NK-92 treated with Interleukin-12 subunit alpha and Interleukin-12 subunit beta, amount 100 ng/mL, for 24 hours (cell line): ENCODE measurements around the gene GLMN.
A peak's percentile ranks its signal among the peaks of the same experiment; 100 is the strongest.

Source experiments
- DNase-seq: peaks from one replicate; lab custom pipeline; 2025; lab: John Stamatoyannopoulos, UW

The GLMN gene

DNA sequence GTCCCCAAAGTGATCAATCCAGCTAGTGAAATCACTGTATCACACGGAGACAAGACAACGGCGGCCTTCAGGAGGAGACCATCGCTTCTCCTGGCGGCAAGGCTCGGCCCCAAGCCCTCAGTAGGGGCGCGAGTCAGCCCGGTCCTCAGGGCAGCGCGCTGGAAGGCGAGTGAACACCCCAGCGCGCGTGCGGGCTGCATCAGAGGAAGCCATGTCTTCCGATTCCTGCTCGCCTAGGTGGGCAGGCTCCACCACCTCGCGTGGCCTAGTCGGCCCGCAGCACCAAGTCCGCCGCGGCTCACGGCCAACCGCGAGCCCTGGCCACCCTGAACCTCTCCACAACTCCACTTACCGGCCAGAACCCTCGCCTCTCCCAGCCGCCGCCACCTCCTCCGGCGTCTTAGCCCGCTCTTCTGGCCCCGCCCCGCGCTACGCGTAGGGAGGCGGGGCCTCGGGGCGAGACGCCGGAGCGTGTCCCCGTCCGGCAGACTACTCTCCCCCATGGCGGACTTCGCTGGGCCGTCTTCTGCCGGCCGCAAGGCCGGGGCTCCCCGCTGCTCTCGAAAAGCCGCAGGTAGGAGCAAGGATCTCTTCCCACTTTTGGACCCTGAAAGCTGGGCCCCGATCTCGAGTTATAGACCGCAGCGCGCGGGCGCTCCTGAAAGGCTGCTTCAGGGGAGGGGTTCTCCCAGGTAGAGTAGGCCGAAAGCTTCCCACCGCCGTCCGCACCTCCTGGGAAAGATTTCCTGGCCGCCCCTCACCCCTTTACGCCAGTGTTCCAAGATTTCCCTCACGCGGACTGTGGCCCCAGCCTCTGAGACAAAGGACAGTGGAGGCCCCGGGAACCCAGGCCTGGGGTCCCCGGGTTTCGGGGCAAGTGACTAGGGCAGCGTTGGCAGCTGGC is at the start of gene GLMN, which contains the start of gene RPAP2:
TSS of gene GLMN (minus strand) at position 415 of the 904 bp plus-strand sequence. CDS start 988 bp downstream, outside the sequence.
TSS of gene RPAP2 (plus strand) at position 487 of the 904 bp plus-strand sequence. CDS start at position 502, 15 bp downstream.
- DNase-seq = peak; percentile 73

GRCh38 chr1:92346866-92347640 is 48.3 kb upstream of the GLMN start:
- no peak for DNase-seq

GRCh38 chr1:92343061-92343460 is 44.3 kb upstream of the GLMN start:
- DNase-seq = no peak

GRCh38 chr1:92342401-92342800 is 43.6 kb upstream of the GLMN start:
- no peak for DNase-seq

DNA sequence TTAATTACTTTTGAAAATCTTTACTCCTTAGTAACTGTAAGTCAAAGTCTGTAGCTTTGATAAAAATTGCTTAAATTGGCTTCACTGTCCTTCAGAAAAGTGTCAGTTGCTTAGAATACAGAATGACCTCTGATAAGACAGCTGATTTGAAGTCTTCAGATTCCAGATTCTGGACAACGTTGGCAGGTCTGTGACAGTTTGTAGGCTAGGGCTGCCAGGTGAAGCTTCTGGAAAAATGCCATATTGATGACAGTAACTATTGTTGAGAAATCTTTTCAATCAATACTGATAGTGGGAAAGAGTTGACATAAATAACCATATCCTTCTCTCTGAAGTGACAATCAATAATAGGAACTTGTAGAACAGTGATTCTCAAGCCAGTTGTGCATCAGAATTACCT is 41.4 kb upstream of the GLMN start:
- no peak for DNase-seq

DNA sequence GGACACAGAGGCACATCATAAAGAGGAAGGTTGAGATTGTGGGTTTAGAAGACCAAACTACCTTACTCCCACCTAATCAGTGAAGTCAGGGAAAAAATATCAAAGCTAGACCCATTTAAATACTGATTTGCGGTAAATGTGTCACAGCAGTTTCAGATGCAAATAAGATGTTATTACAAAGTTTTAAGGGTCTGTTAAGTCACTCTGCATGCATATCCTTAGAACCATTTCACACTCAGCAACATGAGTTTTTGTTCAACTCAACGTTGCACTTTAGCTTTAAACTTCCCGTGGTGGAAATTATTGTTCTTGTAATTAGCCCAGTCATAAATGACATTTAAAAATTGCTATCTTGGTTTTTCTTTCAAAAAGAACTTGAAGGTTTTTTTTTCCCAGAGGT is 34.9 kb upstream of the GLMN start:
- DNase-seq = no peak

- DNase-seq = no peak
Observed at GRCh38 chr1:92329347-92330129, 30.8 kb upstream of the GLMN start.

DNA sequence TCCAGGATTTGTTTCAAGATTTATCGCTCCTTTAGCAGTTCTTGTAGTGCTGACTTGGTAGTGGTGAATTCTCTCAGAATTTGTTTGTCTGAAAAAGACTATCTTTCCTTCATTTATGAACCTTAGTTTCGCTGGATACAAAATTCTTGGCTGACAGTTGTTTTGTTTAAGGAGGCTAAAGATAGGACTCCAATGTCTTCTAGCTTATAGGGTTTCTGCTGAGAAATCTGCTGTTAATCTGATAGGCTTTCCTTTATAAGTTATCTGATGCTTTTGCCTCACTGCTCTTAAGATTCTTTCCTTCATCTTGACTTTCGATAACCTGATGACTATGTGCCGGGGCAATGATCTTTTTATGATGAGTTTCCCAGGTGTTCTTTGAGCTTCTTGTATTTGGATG is 29.0 kb upstream of the GLMN start:
- DNase-seq = no peak

DNA sequence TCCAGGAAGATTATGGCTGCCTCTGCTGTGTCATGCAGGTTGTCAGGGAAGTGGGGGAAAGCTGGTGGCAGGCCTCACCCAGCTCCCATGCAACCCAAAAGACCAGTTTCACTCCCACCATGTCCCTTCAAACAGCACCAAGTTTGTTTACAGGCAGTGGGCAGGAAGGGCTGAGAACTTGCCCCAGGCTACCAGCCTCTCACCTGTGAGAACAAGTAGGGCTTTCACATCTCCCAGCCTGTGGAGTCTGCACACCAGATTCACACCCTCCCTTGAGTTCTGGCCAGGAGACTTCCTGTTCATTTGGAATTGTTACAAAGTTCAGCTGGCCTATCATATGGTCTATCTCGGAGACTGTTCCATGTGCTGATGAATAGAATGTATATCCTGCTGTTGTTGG is 27.9 kb upstream of the GLMN start:
- DNase-seq = no peak

DNA sequence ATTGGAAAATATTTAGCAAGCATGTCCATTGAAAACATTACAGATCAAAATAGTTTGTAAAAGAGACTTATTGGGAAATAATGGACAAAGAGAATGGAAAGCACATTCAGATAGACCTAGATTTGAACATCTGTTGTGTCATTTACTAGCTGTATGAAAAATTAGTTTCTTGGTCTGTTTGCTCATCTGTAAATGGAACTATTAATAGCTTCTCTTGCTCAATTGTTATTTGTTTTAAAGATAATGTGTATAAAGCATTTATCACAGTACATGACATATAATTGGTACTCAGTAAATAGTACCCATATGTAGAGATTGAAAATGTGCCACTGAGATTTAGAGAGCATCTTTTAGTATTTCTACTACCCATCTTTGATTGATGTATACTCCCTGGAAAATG is 26.0 kb upstream of the GLMN start:
- no peak for DNase-seq

GRCh38 chr1:92323473-92324453 is 25.0 kb upstream of the GLMN start:
- DNase-seq = no peak

- no peak for DNase-seq
Observed at GRCh38 chr1:92317836-92318493, 19.2 kb upstream of the GLMN start.

DNA sequence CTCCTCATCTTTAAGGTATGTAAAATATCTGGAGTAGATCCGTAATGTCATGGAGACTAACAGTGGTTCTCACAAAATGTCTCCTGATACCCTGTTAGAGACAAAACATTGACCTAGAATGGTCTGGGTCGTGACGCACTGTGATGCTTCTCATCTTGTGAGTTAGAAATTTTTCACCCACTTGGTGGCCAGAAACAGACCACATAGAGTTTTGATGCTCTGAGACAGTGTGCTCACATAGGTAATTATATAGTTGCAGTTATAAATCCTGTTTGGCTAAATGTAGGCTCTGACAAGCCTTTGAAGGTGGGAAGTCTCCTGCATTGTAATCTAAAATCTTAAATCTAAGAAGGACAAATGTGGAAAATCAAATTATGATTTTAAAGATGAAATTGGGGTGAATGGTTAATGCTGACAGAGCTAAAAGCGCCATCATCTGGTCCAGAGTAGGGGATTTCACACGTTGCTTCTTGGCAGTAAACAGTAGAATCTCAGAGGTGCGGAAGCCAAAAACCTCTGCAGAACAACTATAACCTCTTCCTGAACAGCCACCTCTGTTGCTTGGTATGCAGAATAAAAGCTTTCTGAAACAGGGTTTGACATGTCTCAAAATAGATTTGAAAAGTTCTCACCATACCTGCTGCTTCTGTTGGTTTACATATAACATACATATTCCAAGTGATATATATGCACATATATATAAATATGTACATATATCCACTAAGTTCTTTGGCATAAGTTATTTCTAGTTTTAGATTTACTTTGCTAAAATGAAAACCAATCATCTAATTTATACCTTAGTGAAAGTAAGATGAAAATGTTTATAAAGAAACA is 17.2 kb upstream of the GLMN start:
- peak; percentile 20 for DNase-seq

- no peak for DNase-seq
Observed at GRCh38 chr1:92314024-92314423, 15.2 kb upstream of the GLMN start.

DNA sequence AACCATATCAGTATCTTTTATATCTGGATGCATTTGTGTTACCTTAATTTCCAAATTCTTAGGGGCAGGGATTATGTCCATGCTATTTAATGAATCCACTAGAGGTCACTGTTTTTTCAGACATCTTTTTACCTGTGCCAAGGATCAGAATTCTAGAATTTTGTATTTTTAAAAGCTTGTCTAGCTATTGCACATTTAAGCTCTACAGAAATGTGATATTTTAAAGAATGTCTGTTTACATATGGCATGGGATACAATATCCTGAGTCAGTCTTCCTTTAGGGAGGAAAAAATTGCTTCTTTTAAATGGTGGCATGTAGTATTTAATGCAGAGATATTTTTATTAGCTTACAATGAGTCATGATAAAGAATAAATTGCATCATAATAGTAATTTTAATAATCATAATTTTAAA is 11.4 kb upstream of the GLMN start:
- DNase-seq = no peak

DNA sequence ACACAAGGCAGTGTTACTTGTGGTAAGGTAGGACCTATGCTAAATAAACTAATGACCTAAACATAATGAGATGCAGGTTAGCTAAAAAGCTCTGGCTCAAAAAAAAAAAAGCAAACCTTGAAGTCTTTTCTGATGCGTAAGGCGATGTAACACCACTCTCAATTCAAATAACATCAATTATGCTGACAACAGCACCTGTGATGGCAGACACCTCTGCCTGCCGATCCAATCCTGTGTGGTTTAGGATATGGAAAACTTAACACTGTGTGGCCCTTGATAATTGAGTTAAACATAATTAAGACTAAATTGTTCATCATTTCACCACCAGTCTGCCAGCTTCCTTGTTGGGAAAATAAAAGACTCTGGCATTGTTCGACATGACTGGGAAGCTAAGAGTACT is 9.2 kb upstream of the GLMN start:
- no peak for DNase-seq

GRCh38 chr1:92306020-92306419 is 7.2 kb upstream of the GLMN start:
- DNase-seq = no peak

GRCh38 chr1:92301021-92301420 is 2.2 kb upstream of the GLMN start:
- no peak for DNase-seq

GRCh38 chr1:92299477-92300150 is 827 bp upstream of the GLMN start:
- no peak for DNase-seq
